Liver (tissue), 9 donors: ENCODE results near the gene NOS2. TPM values are rescaled to one million over a fixed set of nuclear protein-coding genes. Genes with fewer than 3 reads are reported as not detected.

Source experiments
- DNase-seq: peaks from one replicate; pipeline ENCODE4 v3.0.0-alpha.2; 2017; ENCODE audit warnings: low spot score
- H3K27ac ChIP-seq, 2 donors: one replicate each; pipeline ENCODE4 v1.7.0; 2013; ENCODE audit warnings: inconsistent platforms in 2 of 2, low read length in 2 of 2, control low read depth in 1 of 2, low read depth in 1 of 2, mild to moderate bottlenecking in 1 of 2
- H3K27me3 ChIP-seq, 4 donors: one replicate each; pipeline versions ENCODE4 v1.6.1 to v1.7.0; 2013; ENCODE audit warnings: low read length in 3 of 4, inconsistent platforms in 1 of 4, mild to moderate bottlenecking in 1 of 4, moderate library complexity in 1 of 4; ENCODE audit not compliant: control insufficient read depth in 4 of 4, insufficient read depth in 4 of 4
- H3K36me3 ChIP-seq, 4 donors: one replicate each; pipeline versions ENCODE4 v1.6.1 to v1.7.0; 2013; ENCODE audit warnings: low read length in 3 of 4, mild to moderate bottlenecking in 3 of 4, low read depth in 1 of 4, moderate library complexity in 1 of 4; ENCODE audit not compliant: control insufficient read depth in 4 of 4, insufficient read depth in 3 of 4
- H3K4me1 ChIP-seq, 4 donors: one replicate each; pipeline versions ENCODE4 v1.6.1 to v1.7.0; 2013; ENCODE audit warnings: low read length in 3 of 4, mild to moderate bottlenecking in 3 of 4, moderate library complexity in 1 of 4; ENCODE audit not compliant: control insufficient read depth in 4 of 4, insufficient read depth in 4 of 4
- H3K4me3 ChIP-seq, 3 donors: one replicate each; pipeline versions ENCODE4 v1.6.1 to v1.7.0; 2013; ENCODE audit warnings: low read length in 3 of 3, control low read depth in 1 of 3, low read depth in 1 of 3, mild to moderate bottlenecking in 1 of 3
- H3K9ac ChIP-seq, 2 donors: one replicate each; pipeline ENCODE4 v1.7.0; 2013; ENCODE audit warnings: low read length in 2 of 2, mild to moderate bottlenecking in 2 of 2, moderate library complexity in 2 of 2, control low read depth in 1 of 2, low read depth in 1 of 2
- H3K9me3 ChIP-seq, 4 donors: one replicate each; pipeline versions ENCODE4 v1.6.1 to v1.7.0; 2013; ENCODE audit warnings: low read length in 3 of 4; ENCODE audit not compliant: control insufficient read depth in 4 of 4
- CTCF ChIP-seq: fragments of 150-350 bp; IDR thresholded peaks from 2 replicates; pipeline ENCODE4 v1.5.1; 2017; ENCODE audit warnings: improper control_type of control experiment, low read depth, low read length; ENCODE audit not compliant: missing input control
- EGR1 ChIP-seq, 2 donors: IDR thresholded peaks; 2 replicates each; pipeline ENCODE4 v1.6.1; 2016 to 2018; ENCODE audit warnings: antibody characterized with exemption in 2 of 2, low read depth in 2 of 2
- FOXA1 ChIP-seq: IDR thresholded peaks from 2 replicates; pipeline ENCODE4 v1.6.1; 2016; ENCODE audit warnings: antibody characterized with exemption
- FOXA2 ChIP-seq: IDR thresholded peaks from 2 replicates; pipeline ENCODE4 v1.6.1; 2016; ENCODE audit warnings: antibody characterized with exemption
- GABPA ChIP-seq, 2 donors: IDR thresholded peaks in 1 of 2; conservative IDR thresholded peaks in 1 of 2; 2 replicates each; pipeline ENCODE4 v1.6.1; 2016; ENCODE audit warnings: antibody characterized with exemption in 2 of 2, mild to moderate bottlenecking in 1 of 2, moderate library complexity in 1 of 2
- HNF4A ChIP-seq, 2 donors: conservative IDR thresholded peaks; 2 replicates each; pipeline ENCODE4 v1.6.1; 2016; ENCODE audit warnings: antibody characterized with exemption in 2 of 2, mild to moderate bottlenecking in 2 of 2
- HNF4G ChIP-seq: IDR thresholded peaks from 2 replicates; pipeline ENCODE4 v1.6.1; 2016; ENCODE audit warnings: antibody characterized with exemption
- JUND ChIP-seq, 2 donors: IDR thresholded peaks; 2 replicates each; pipeline ENCODE4 v1.6.1; 2016; ENCODE audit warnings: antibody characterized with exemption in 2 of 2
- MAX ChIP-seq: IDR thresholded peaks from 2 replicates; pipeline ENCODE4 v1.6.1; 2016; ENCODE audit warnings: antibody characterized with exemption
- NR2F2 ChIP-seq: IDR thresholded peaks from 2 replicates; pipeline ENCODE4 v1.6.1; 2016; ENCODE audit warnings: antibody characterized with exemption
- RAD21 ChIP-seq, 2 donors: IDR thresholded peaks; 2 replicates each; pipeline ENCODE4 v1.6.1; 2016; ENCODE audit warnings: antibody characterized with exemption in 2 of 2, mild to moderate bottlenecking in 2 of 2
- RXRA ChIP-seq, 2 donors: IDR thresholded peaks; 2 replicates each; pipeline ENCODE4 v1.6.1; 2017 to 2018; ENCODE audit warnings: antibody characterized with exemption in 2 of 2, mild to moderate bottlenecking in 1 of 2
- TAF1 ChIP-seq: conservative IDR thresholded peaks from 2 replicates; pipeline ENCODE4 v1.6.1; 2016; ENCODE audit warnings: antibody characterized with exemption, mild to moderate bottlenecking
- YY1 ChIP-seq: IDR thresholded peaks from 2 replicates; pipeline ENCODE4 v1.6.1; 2016; ENCODE audit warnings: antibody characterized with exemption, mild to moderate bottlenecking
- WGBS: extraction: QIAGEN DNeasy Blood & Tissue Kit; methylation state at CpG from one replicate; pipeline ENCODE4 v1.1.7; 2013; 5-methylcytosine and 5-hydroxymethylcytosine counted together
- polyA plus RNA-seq, 2 donors: library from polyadenylated mRNA; stranded (reverse) in 1 of 2; unstranded in 1 of 2; fragments of 200-250 nt in 1 of 2; fragments of >200 nt in 1 of 2; fragmentation: Nextera tagmentation in 1 of 2; extraction: Ambion mirVana in 1 of 2; gene quantifications; one replicate each; pipeline versions ENCODE4 v1.2.1 to v1.2.3, GENCODE V29; 2013 to 2015
- total RNA-seq, 2 donors: library from RNA; depleted of rRNA; stranded (reverse); fragments of >200 nt; gene quantifications; one replicate each; pipeline ENCODE4 v1.2.3, GENCODE V29; 2014
- TF ChIP-seq, protein P1 (sequence below): IDR thresholded peaks from 2 replicates; pipeline ENCODE4 v1.6.1; 2016; ENCODE audit warnings: antibody characterized with exemption
- TF ChIP-seq, protein P2 (sequence below): IDR thresholded peaks from 2 replicates; pipeline ENCODE4 v1.6.1; 2016; ENCODE audit warnings: antibody characterized with exemption
- TF ChIP-seq, protein P3 (sequence below): IDR thresholded peaks from 2 replicates; pipeline ENCODE4 v1.6.1; 2016; ENCODE audit warnings: antibody characterized with exemption, mild to moderate bottlenecking
- donor health status: healthy.
- donor health status: healthy.
- donor health status: healthy.
- donor health status: healthy.
- donor health status: healthy.

NOS2 gene
- total and polyA plus RNA-seq, 4 donors: under 0.01 to 0.01 TPM; not detected in 2

DNA sequence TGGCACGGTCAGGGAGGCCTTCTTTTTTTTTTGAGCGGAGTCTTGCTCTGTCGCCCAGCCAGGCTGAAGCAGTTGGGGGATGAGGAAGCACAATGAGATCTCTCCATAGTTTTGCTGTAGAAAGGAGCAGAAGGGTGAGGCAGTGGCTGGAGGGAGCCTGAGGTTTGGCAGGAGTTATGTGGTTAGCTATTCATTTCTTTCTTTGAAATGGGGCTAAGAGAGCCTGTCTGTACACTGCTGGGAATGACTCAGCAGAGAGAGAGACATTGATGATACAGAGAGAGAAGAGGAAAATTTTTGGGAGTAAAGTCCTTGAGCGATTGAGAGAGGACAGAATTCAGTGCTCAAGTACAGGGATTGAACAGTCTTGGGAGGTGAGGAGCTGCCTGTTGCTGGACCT is 22.1 kb downstream of the NOS2 start (continued):
- TF ChIP-seq EGR1 (IDR thresholded peaks at IDR 0.05; ENCODE audit: low read depth in 2 of 2) (no peak), GABPA (IDR thresholded peaks at IDR 0.05 in 1 of 2, conservative IDR thresholded peaks at IDR 0.05 in 1 of 2) (no peak), RXRA (IDR thresholded peaks at IDR 0.05) (no peak)

GRCh38 chr17:27776882-27777624 is 23.3 kb downstream of the NOS2 start:
- Histone ChIP-seq H3K27me3 (no peaks in the 10 kb centered on the region), H3K4me3 (no peak overlapping the region), H3K36me3 (no peaks in the 10 kb centered on the region), H3K9me3 (no peaks in the 10 kb centered on the region), H3K4me1 (peaks cover 0 to 4% (median 0%) of the 10 kb centered on the region in 4 donors), H3K9ac (no peak overlapping the region), H3K27ac (no peak overlapping the region)
- DNase-seq: no peak
- 87% methylated on average over 11 of the region's 11 CpGs for WGBS
- no peak for TF ChIP-seq TAF1
- TF ChIP-seq MAX: no peak
- TF ChIP-seq CTCF: no peak
- no peak for TF ChIP-seq HNF4A (conservative IDR thresholded peaks at IDR 0.05)
- no peak for TF ChIP-seq NR2F2
- TF ChIP-seq FOXA1: no peak
- no peak for TF ChIP-seq JUND (IDR thresholded peaks at IDR 0.05)
- TF ChIP-seq, protein P1, sequence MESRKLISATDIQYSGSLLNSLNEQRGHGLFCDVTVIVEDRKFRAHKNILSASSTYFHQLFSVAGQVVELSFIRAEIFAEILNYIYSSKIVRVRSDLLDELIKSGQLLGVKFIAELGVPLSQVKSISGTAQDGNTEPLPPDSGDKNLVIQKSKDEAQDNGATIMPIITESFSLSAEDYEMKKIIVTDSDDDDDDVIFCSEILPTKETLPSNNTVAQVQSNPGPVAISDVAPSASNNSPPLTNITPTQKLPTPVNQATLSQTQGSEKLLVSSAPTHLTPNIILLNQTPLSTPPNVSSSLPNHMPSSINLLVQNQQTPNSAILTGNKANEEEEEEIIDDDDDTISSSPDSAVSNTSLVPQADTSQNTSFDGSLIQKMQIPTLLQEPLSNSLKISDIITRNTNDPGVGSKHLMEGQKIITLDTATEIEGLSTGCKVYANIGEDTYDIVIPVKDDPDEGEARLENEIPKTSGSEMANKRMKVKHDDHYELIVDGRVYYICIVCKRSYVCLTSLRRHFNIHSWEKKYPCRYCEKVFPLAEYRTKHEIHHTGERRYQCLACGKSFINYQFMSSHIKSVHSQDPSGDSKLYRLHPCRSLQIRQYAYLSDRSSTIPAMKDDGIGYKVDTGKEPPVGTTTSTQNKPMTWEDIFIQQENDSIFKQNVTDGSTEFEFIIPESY: no peak
- TF ChIP-seq YY1: no peak
- TF ChIP-seq, protein P2, sequence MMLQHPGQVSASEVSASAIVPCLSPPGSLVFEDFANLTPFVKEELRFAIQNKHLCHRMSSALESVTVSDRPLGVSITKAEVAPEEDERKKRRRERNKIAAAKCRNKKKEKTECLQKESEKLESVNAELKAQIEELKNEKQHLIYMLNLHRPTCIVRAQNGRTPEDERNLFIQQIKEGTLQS: no peak
- TF ChIP-seq HNF4G: no peak
- no peak for TF ChIP-seq EGR1 (IDR thresholded peaks at IDR 0.05; ENCODE audit: low read depth in 2 of 2)
- TF ChIP-seq FOXA2: no peak
- no peak for TF ChIP-seq RAD21 (IDR thresholded peaks at IDR 0.05)
- TF ChIP-seq RXRA (IDR thresholded peaks at IDR 0.05): no peak
- TF ChIP-seq, protein P3, sequence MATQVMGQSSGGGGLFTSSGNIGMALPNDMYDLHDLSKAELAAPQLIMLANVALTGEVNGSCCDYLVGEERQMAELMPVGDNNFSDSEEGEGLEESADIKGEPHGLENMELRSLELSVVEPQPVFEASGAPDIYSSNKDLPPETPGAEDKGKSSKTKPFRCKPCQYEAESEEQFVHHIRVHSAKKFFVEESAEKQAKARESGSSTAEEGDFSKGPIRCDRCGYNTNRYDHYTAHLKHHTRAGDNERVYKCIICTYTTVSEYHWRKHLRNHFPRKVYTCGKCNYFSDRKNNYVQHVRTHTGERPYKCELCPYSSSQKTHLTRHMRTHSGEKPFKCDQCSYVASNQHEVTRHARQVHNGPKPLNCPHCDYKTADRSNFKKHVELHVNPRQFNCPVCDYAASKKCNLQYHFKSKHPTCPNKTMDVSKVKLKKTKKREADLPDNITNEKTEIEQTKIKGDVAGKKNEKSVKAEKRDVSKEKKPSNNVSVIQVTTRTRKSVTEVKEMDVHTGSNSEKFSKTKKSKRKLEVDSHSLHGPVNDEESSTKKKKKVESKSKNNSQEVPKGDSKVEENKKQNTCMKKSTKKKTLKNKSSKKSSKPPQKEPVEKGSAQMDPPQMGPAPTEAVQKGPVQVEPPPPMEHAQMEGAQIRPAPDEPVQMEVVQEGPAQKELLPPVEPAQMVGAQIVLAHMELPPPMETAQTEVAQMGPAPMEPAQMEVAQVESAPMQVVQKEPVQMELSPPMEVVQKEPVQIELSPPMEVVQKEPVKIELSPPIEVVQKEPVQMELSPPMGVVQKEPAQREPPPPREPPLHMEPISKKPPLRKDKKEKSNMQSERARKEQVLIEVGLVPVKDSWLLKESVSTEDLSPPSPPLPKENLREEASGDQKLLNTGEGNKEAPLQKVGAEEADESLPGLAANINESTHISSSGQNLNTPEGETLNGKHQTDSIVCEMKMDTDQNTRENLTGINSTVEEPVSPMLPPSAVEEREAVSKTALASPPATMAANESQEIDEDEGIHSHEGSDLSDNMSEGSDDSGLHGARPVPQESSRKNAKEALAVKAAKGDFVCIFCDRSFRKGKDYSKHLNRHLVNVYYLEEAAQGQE: no peak
- TF ChIP-seq GABPA (IDR thresholded peaks at IDR 0.05 in 1 of 2, conservative IDR thresholded peaks at IDR 0.05 in 1 of 2): no peak
